ENCODE measurements around the gene BRWD1.
"Not testable (repeated sequence)": the region's sequence is repeated elsewhere in the genome, so short reads cannot be mapped to it uniquely, and the experiment has no call there.

The BRWD1 gene

GRCh38 chr21:39311164-39311563, 2.3 kb downstream of the BRWD1 start:
- no peak for DNase-seq (ENCODE audit: low read depth, low spot score)

DNA sequence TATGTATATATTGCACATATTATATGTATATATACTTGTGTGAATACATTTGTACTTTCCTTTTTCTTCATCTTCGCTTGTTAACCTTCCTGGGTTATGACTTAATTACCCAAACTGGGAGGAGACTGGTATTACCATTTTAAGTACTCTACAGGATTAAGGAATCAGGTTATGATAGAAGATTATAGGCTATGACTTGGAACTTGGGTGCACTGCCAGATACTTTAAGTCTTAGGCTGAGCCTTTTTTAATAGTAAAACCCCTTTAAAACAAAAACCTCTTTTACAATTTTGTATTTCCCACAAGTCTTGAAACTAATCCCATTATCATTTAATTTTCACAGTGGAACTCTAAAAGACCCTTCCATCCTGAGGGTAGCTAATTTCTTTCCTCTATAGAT, 6.0 kb downstream of the BRWD1 start:
- no peak overlapping the region for H3K4me3 ChIP-seq (ENCODE audit: low read length)
- DNase-seq (ENCODE audit: low read depth, low spot score): no peak

More at GRCh38 chr21:39311164-39311563, 2.3 kb downstream of the BRWD1 start:
- no peak overlapping the region for H3K4me3 ChIP-seq (ENCODE audit: low read length)

DNA sequence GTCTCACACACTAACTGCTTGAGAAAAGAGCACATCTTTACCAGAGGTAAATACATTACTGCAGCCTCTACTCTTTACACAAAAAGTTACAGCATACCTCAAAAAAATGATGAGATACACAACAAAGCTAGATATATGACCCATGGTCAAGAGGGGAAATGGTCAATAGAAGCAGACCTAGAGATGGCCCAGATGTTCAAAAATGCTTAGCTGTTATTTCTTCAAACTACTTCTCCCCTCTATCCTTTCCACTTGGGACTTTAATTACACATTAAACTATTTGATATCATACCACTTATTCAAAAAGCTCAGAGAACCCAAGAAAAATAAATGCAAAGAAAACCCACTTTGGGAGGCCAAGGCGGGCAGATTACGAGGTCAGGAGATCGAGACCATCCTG, 12.8 kb downstream of the BRWD1 start:
- no peak for DNase-seq (ENCODE audit: low read depth, low spot score)
- no peak overlapping the region for H3K4me3 ChIP-seq (ENCODE audit: low read length)

DNA sequence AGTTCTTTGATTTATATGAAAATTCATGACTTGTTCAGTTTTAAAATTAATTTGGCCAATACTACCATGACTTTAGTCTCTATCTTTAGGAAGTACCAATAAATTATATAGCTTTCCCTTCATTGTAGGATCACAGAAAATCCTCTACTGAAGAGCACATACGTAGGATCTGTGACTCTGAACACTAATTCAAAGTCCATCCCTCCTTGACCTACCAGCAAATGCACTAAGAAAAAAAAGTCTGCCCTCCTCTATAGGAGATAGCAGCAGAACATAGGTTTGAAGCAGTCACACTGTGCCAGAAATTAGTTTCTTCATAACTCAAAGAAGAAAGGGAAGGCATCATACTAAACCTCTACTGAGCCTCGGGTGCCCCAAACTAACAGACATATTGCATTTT, 16.5 kb downstream of the BRWD1 start:
- no peak for DNase-seq (ENCODE audit: low read depth, low spot score)
- no peak overlapping the region for H3K4me3 ChIP-seq (ENCODE audit: low read length)

- no peak for DNase-seq (ENCODE audit: low read depth, low spot score)
- no peak overlapping the region for H3K4me3 ChIP-seq (ENCODE audit: low read length)
Observed at GRCh38 chr21:39288987-39289386, 24.4 kb downstream of the BRWD1 start.

DNA sequence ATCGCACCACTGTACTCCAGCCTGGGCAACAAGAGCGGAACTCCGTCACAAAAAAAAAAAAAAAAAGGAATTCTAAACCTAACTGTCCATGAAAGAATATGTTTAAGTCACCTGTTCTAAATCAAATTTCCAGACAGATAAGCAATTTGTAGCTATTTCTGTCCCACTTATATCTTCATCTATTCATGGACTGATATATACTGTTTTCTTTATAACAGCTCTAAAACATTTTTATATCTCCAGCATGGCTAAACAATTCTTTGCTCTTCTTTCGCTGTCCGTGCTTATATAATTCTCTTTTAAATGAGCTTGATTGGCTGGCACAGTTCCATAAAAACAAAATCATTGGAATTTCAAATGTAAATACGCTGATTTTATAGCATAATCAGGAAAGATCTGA, 30.5 kb downstream of the BRWD1 start:
- no peak for DNase-seq (ENCODE audit: low read depth, low spot score)
- no peak overlapping the region for H3K4me3 ChIP-seq (ENCODE audit: low read length)

DNA sequence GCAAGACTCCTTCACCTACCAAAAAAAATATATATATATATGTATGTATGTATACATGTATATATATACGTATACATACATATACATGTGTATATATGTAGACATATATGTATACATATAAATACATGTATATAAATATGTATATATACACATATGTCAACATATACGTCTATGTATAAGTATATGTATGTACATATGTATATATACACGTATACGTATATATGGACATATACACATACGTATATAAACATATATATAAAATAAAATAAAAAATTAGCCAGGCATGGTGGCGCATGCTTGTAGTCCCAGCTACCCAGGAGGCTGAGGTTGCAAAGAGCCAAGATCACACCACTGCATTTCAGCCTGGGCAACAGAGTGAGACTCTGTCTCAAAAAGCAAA, 31.6 kb downstream of the BRWD1 start:
- no peak for DNase-seq (ENCODE audit: low read depth, low spot score)

GRCh38 chr21:39281207-39281606, 32.2 kb downstream of the BRWD1 start:
- no peak for DNase-seq (ENCODE audit: low read depth, low spot score)
- no peak overlapping the region for H3K4me3 ChIP-seq (ENCODE audit: low read length)

More for the DNA sequence above, 31.6 kb downstream of the BRWD1 start:
- H3K4me3 ChIP-seq (ENCODE audit: low read length): no peak overlapping the region

DNA sequence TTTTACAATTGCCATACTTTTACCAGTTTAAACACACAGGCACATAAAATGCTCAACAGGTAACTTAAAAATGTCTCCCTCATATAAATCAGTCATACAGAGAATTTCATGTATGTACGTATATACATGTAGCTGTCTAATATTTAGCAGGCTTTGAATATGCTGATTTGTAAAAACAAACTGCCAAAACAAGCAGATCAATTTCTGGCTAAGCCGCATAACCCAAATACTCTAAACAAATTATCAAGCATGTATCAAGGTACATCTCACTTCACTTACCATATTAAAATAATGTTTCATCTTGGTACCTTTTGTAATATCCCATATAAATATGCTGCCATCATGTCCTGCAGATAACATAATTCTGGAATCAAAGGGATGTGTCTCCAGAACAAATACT, 43.8 kb downstream of the BRWD1 start:
- no peak for DNase-seq (ENCODE audit: low read depth, low spot score)
- H3K4me3 ChIP-seq (ENCODE audit: low read length): no peak overlapping the region

GRCh38 chr21:39265603-39266002, 47.8 kb downstream of the BRWD1 start:
- no peak overlapping the region for H3K4me3 ChIP-seq (ENCODE audit: low read length)
- no peak for DNase-seq (ENCODE audit: low read depth, low spot score)

GRCh38 chr21:39263372-39263771, 50.1 kb downstream of the BRWD1 start:
- no peak overlapping the region for H3K4me3 ChIP-seq (ENCODE audit: low read length)
- no peak for DNase-seq (ENCODE audit: low read depth, low spot score)

- DNase-seq (ENCODE audit: low read depth, low spot score): no peak
- H3K4me3 ChIP-seq (ENCODE audit: low read length): no peak overlapping the region
Observed at GRCh38 chr21:39258207-39258606, 55.2 kb downstream of the BRWD1 start.

- no peak for DNase-seq (ENCODE audit: low read depth, low spot score)
Observed at GRCh38 chr21:39251326-39251725, 62.1 kb downstream of the BRWD1 start.

GRCh38 chr21:39238275-39238674, 75.2 kb downstream of the BRWD1 start:
- no peak for DNase-seq (ENCODE audit: low read depth, low spot score)

More at GRCh38 chr21:39251326-39251725, 62.1 kb downstream of the BRWD1 start:
- H3K4me3 ChIP-seq (ENCODE audit: low read length): no peak overlapping the region

DNA sequence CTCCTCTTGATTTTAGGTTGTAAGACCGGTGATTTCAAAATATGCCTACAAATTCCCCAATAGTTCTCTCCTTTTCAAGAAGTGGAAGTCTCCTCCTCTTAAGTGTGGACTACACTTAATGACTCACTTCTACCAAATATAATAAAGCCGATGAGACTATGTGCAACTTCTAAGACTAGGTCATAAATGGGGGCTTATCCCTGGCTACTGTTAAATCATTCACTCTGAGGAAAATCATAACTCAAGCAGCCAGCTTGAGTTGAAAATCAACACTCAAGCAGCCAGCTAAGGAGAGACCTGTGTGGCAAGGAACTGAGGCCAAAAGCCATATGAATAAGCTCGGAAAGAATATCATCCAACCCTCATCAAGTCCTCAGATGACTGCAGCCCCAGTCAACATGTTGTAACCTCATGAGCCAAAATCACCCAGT, 80.6 kb downstream of the BRWD1 start:
- no peak overlapping the region for H3K4me3 ChIP-seq (ENCODE audit: low read length)
- no peak for DNase-seq (ENCODE audit: low read depth, low spot score)

More at GRCh38 chr21:39238275-39238674, 75.2 kb downstream of the BRWD1 start:
- H3K4me3 ChIP-seq (ENCODE audit: low read length): no peak overlapping the region

DNA sequence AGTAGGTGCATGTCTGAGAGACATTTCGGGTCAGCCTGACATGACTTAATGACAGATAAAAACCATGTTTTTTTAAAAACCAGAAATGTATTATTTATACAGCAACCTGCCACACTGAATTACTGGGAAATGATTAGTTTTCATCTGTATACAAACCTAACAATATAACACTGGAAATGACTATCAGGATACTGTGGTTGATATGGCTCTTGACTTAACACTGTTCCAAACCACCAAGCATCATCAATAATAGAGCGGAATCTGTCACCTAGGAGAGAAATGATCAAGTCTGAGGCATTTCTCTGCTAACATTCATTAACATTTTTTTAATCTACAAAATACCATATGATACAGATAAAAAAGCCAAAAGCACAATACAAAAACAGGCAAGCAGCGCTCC, 88.5 kb downstream of the BRWD1 start:
- no peak overlapping the region for H3K4me3 ChIP-seq (ENCODE audit: low read length)
- no peak for DNase-seq (ENCODE audit: low read depth, low spot score)

- DNase-seq (ENCODE audit: low read depth, low spot score): no peak
- no peak overlapping the region for H3K4me3 ChIP-seq (ENCODE audit: low read length)
Observed at GRCh38 chr21:39221997-39222486, 91.4 kb downstream of the BRWD1 start.

GRCh38 chr21:39221282-39221996, 92.0 kb downstream of the BRWD1 start:
- no peak overlapping the region for H3K4me3 ChIP-seq (ENCODE audit: low read length)
- no peak for DNase-seq (ENCODE audit: low read depth, low spot score)

DNA sequence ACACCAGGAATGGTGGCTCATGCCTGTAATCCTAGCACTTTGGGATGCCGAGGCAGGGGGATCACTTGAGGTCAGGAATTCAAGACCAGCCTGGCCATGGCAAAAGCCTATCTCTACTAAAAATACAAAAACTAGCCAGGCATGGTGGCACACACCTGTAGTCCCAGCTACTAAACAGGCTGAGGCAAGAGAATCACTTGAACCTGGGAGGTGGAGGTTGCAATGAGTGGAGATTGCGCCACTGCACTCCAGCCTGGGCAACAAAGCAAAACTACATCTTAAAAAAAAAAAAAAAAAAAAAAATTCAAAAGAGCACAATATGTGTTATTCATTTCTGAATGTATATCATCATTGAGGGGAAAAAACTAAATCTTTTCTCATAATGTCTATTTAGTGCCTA, 92.6 kb downstream of the BRWD1 start:
- not testable (repeated sequence) for DNase-seq (ENCODE audit: low read depth, low spot score); H3K4me3 ChIP-seq (ENCODE audit: low read length)

DNA sequence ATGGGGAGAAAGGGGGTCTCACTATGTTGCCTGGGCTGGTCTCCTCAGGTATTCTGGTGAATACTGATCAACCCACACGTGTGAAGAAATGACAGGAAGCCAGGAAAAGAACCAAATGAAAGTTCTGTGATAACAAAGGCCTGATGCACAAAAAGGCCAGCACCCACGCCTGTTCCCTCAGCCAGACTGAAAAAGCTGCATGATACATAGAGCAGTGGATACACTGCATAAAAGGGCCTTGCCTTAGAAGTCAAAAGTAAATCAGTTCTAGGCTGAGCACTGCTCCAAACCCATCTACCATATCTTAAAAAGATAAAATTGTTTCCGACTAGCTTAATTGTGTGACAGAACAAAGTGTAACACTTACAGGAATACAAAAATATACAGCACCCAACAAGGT, 93.3 kb downstream of the BRWD1 start:
- DNase-seq (ENCODE audit: low read depth, low spot score): no peak
- H3K4me3 ChIP-seq (ENCODE audit: low read length): no peak overlapping the region

DNA sequence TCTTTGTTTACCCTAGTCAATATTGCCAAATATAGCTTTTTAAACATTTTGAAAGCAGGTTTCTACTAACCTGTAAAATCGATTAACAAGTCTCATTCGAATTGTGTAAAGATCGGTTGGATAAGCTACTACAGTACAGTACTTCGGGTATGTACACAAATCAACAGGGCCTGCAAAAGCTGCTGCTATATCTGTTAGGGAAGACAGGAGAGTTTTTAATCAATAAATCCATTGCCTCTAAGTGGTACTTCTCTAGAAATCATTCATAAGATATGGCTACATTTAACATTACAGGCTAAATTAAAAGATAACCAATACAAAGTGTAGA, 95.4 kb downstream of the BRWD1 start:
- H3K4me3 ChIP-seq (ENCODE audit: low read length): no peak overlapping the region
- no peak for DNase-seq (ENCODE audit: low read depth, low spot score)
